Measurements from ENCODE around the gene SMAD3.

DNA sequence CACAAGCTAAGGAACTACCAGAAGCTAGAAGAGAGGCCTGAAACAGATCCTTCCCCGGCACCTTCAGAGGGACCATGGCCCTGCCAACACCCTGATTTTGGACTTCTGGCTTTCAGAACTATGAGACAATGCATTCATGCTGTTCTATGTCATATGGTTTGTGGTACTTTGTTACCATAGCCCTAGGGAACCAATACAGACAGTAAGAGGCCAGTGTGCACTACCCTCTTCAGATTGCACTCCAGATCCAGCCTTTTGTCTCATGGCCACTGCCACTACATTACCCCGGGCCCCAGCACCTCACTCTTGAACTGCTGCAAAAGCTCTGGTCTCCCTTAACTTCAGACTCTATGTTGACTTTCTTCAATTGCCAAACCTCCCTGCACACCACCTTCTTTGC lies 165.1 kb downstream of the SMAD3 start:
- TF ChIP-seq, protein P1, sequence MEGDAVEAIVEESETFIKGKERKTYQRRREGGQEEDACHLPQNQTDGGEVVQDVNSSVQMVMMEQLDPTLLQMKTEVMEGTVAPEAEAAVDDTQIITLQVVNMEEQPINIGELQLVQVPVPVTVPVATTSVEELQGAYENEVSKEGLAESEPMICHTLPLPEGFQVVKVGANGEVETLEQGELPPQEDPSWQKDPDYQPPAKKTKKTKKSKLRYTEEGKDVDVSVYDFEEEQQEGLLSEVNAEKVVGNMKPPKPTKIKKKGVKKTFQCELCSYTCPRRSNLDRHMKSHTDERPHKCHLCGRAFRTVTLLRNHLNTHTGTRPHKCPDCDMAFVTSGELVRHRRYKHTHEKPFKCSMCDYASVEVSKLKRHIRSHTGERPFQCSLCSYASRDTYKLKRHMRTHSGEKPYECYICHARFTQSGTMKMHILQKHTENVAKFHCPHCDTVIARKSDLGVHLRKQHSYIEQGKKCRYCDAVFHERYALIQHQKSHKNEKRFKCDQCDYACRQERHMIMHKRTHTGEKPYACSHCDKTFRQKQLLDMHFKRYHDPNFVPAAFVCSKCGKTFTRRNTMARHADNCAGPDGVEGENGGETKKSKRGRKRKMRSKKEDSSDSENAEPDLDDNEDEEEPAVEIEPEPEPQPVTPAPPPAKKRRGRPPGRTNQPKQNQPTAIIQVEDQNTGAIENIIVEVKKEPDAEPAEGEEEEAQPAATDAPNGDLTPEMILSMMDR (IDR thresholded peaks at IDR 0.05) = no peak
- no peak for TF ChIP-seq POLR2AphosphoS5 (IDR thresholded peaks at IDR 0.05; ENCODE audit: insufficient read depth in 1 of 2, low read depth in 1 of 2)
- TF ChIP-seq POLR2A (IDR thresholded peaks at IDR 0.05) = no peak
